Measurements from ENCODE around the gene SCYGR2.

Gene SCYGR2

GRCh38 chr2:227643990-227644551 lies 45.4 kb downstream of the SCYGR2 start:
- no peak for DNase-seq
- in situ Hi-C loops (cut with MboI; ENCODE audit: low pct_unique_long_range_greater_than_20kb, low sequenced_read_pairs), result no loop called here

Data from KBM-7 (cell line).